GM18505 (cell line): ENCODE measurements around the gene ATG16L2.

ENCODE experiments used
- ATAC-seq: cut with Tn5 transposase; IDR thresholded peaks from one replicate; pipeline ENCODE4 v1.9.1; 2021; ENCODE audit not compliant: unreplicated experiment
- POLR2A ChIP-seq: IDR thresholded peaks from 4 replicates; pipeline ENCODE4 v1.6.1; 2011; ENCODE audit warnings: borderline replicate concordance; ENCODE audit not compliant: insufficient read depth, insufficient read length; ENCODE audit errors: extremely low read depth

The ATG16L2 gene

GRCh38 chr11:72776117-72776843, 37.9 kb upstream of the ATG16L2 start:
- no peak for ATAC-seq
- TF ChIP-seq POLR2A: no peak

GRCh38 chr11:72776844-72777754, 37.1 kb upstream of the ATG16L2 start:
- ATAC-seq: no peak
- TF ChIP-seq POLR2A: no peak

GRCh38 chr11:72777755-72778278, 36.4 kb upstream of the ATG16L2 start:
- no peak for ATAC-seq
- TF ChIP-seq POLR2A: no peak

- ATAC-seq: no peak
- no peak for TF ChIP-seq POLR2A
These were observed 35.4 kb upstream of the ATG16L2 start for GRCh38 chr11:72778535-72779494.

GRCh38 chr11:72779495-72780128, 34.6 kb upstream of the ATG16L2 start:
- no peak for ATAC-seq
- TF ChIP-seq POLR2A: no peak

GRCh38 chr11:72780296-72781062, 33.7 kb upstream of the ATG16L2 start:
- no peak for ATAC-seq
- TF ChIP-seq POLR2A: no peak

DNA sequence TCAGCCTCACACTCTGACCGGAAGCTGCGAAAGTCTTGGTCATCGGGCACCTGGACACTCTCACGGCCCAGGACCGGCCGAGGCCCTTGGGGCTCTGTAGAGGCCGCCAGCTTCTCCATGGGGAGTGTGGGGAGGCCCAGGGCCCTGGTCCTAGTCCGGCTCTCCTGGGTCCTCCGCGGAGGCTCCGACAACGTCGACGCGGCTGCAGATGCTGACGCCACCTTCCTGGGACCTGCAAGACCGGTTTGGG, 33.2 kb upstream of the ATG16L2 start:
- no peak for ATAC-seq
- TF ChIP-seq POLR2A: no peak

GRCh38 chr11:72781313-72782080, 32.7 kb upstream of the ATG16L2 start:
- ATAC-seq: no peak

GRCh38 chr11:72782081-72782920, 31.9 kb upstream of the ATG16L2 start:
- ATAC-seq: no peak
- no peak for TF ChIP-seq POLR2A

More at GRCh38 chr11:72781313-72782080, 32.7 kb upstream of the ATG16L2 start:
- TF ChIP-seq POLR2A: no peak

DNA sequence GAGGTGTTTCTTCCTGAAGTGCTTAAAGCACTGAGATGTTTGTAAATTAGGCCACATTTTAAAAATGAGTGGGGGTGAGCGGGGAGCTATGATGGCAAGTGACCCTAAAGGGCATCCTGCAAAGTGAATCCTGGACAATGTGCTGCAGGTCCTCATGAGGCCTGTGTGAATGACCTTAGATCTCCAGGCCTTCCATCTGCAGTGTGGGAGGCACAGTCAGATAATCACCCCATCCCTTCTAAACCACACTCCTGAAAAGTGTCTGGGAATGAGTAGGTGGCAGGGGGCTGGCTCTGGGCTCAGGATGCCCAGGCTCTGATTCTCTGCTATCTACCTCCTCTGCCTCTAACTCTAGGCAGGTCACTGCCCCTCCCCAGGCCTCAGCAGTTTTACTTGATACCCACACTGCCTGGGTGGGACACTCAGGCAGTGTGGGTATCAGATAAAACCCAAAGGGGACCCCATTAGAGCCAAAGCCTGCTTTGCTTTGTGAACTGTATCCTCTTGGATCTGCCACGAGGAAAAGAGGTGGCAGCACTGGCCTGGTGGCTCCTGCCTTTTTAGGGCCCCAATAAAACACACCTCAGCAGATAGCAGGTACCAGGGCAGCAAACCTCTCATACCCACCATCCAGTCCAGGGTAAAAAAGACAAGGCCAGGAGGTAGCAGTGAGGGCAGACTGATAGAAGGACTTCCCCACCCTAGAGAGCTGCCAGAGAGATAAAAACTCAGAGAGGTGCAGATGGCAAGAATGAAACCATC, 30.9 kb upstream of the ATG16L2 start:
- ATAC-seq: no peak
- no peak for TF ChIP-seq POLR2A
